Sigmoid colon (tissue), 7 donors: ENCODE results near the gene ZMIZ1. TPM values are rescaled to one million over a fixed set of nuclear protein-coding genes. Genes with fewer than 3 reads are reported as not detected.

Source experiments
- DNase-seq: peaks from one replicate; pipeline ENCODE4 v3.0.0-alpha.2; 2019
- H3K27ac ChIP-seq, 4 donors: fragments of 200-600 bp; sonication (generic); one replicate each; pipeline ENCODE4 v1.5.1; 2016 to 2019; ENCODE audit warnings: mild to moderate bottlenecking in 1 of 4
- H3K27me3 ChIP-seq, 3 donors: fragments of 200-600 bp; sonication (generic); one replicate each; pipeline ENCODE4 v1.5.1; 2019; ENCODE audit warnings: mild to moderate bottlenecking in 1 of 3
- H3K36me3 ChIP-seq, 4 donors: fragments of 200-600 bp; sonication (generic); one replicate each; pipeline ENCODE4 v1.5.1; 2016 to 2019
- H3K4me1 ChIP-seq, 4 donors: fragments of 200-600 bp; sonication (generic); one replicate each; pipeline ENCODE4 v1.5.1; 2017 to 2019
- H3K4me3 ChIP-seq, 4 donors: fragments of 200-600 bp; sonication (generic); one replicate each; pipeline ENCODE4 v1.5.1; 2017 to 2019; ENCODE audit warnings: mild to moderate bottlenecking in 2 of 4, moderate library complexity in 1 of 4
- H3K9me3 ChIP-seq, 4 donors: fragments of 200-600 bp in 3 of 4; sonication (generic) in 3 of 4; one replicate each; pipeline versions ENCODE4 v1.5.1 to v1.6.1; 2013 to 2019
- CTCF ChIP-seq, 4 experiments: fragments of 450-650 bp in 3 of 4; fragments of 200-600 bp in 1 of 4; IDR thresholded peaks; one replicate each; pipeline ENCODE4 v1.5.1; 2016 to 2019; ENCODE audit warnings: antibody characterized with exemption in 4 of 4, mild to moderate bottlenecking in 3 of 4, moderate library complexity in 2 of 4
- EP300 ChIP-seq, 4 donors: sonication (generic); formaldehyde crosslinking; IDR thresholded peaks; one replicate each; pipeline ENCODE4 v1.6.1; 2017; ENCODE audit warnings: antibody characterized with exemption in 4 of 4
- POLR2A ChIP-seq, 2 donors: fragments of 450-650 bp; IDR thresholded peaks; one replicate each; pipeline ENCODE4 v1.6.1; 2016; ENCODE audit warnings: antibody characterized with exemption in 2 of 2, mild to moderate bottlenecking in 2 of 2, moderate library complexity in 2 of 2
- POLR2AphosphoS5 ChIP-seq, 4 donors: sonication (generic); formaldehyde crosslinking; IDR thresholded peaks; one replicate each; pipeline ENCODE4 v1.6.1; 2017; ENCODE audit warnings: antibody characterized with exemption in 4 of 4
- WGBS, 2 donors: extraction: QIAGEN DNeasy Blood & Tissue Kit; methylation state at CpG; one replicate each; pipeline ENCODE4 v1.1.7; 2013; 5-methylcytosine and 5-hydroxymethylcytosine counted together
- intact Hi-C: fragments of 100-400 bp; cut with DNase I; formaldehyde crosslinking; loops from one replicate; pipeline ENCODE4 v1.15.1; 2023
- polyA plus RNA-seq, 3 donors: library from polyadenylated mRNA; stranded (reverse); fragments of 200-250 nt; gene quantifications; one replicate each; pipeline ENCODE4 v1.2.3, GENCODE V29; 2013
- total RNA-seq, 4 donors: library from RNA; depleted of rRNA; stranded (reverse); fragments of >200 nt; gene quantifications; one replicate each; pipeline ENCODE4 v1.1.0, GENCODE V29; 2016
- donor health status: healthy with polysubstance abuse.
- donor health status: Bipolar disorder and iron deficiency.
- donor health status: healthy.

Gene ZMIZ1
- total and polyA plus RNA-seq, 7 donors = 17.4 to 49.3 (median 31.5) TPM

- no peaks in the 10 kb centered on the region for H3K27me3 ChIP-seq
- no peaks in the 10 kb centered on the region for H3K9me3 ChIP-seq
- H3K4me3 ChIP-seq = no peak overlapping the region
- 69 to 78% methylated on average over 10 of the region's 10 CpGs for WGBS, 2 donors
- no peak for TF ChIP-seq POLR2AphosphoS5 (IDR thresholded peaks at IDR 0.05)
- TF ChIP-seq CTCF (IDR thresholded peaks at IDR 0.05) = no peak
- TF ChIP-seq EP300 (IDR thresholded peaks at IDR 0.05) = no peak
- no peak for TF ChIP-seq POLR2A (IDR thresholded peaks at IDR 0.05)
- DNase-seq = no peak
- peaks cover 0 to 4% (median 0%) of the 10 kb centered on the region in 4 donors for H3K36me3 ChIP-seq
- H3K27ac ChIP-seq = peak overlapping the region in 3 of 4 donors; percentile 10 to 55 (median 25)
- peaks cover 0 to 85% (median 55%) of the 10 kb centered on the region in 4 donors for H3K4me1 ChIP-seq
- intact Hi-C loops = no loop called here
Observed at GRCh38 chr10:79255007-79255507, 186.3 kb downstream of the ZMIZ1 start.

DNA sequence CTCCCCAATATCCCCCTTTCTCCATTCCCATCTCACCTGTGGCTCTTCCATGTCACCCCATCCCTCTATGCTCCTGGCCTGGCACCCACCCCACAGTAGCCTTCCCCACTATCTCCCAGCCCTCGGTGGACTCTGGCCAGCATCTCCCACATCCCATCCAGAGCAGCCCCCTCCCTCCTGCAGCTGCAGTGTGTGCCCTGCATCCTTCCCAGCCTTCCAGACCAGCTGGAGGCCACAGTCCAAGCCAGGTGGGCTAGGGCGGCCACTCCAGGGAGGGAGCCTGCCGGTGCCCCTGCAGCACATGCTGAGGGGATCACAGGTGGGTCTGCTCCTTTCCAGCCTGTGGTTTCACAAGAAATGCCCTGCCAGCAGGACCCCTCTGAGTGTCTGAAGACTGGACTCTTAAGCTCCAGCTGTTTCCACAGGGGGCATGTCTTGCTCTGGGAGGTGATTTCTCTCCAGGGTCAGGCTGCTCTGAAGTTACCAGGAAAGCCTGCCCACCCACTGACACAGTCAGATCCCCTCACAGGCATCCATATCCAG lies 187.6 kb downstream of the ZMIZ1 start:
- 88 to 90% methylated on average over 3 of the region's 3 CpGs for WGBS, 2 donors
- no peak for DNase-seq
- no peaks in the 10 kb centered on the region for H3K9me3 ChIP-seq
- TF ChIP-seq CTCF (IDR thresholded peaks at IDR 0.05) = no peak
- no peak for TF ChIP-seq POLR2A (IDR thresholded peaks at IDR 0.05)
- TF ChIP-seq EP300 (IDR thresholded peaks at IDR 0.05) = no peak
- no peak for TF ChIP-seq POLR2AphosphoS5 (IDR thresholded peaks at IDR 0.05)
- H3K27me3 ChIP-seq = no peaks in the 10 kb centered on the region
- peaks cover 0 to 4% (median 0%) of the 10 kb centered on the region in 4 donors for H3K36me3 ChIP-seq
- H3K4me1 ChIP-seq = peaks cover 0 to 85% (median 55%) of the 10 kb centered on the region in 4 donors
- peak overlapping the region in 3 of 4 donors; percentile 10 to 55 (median 20) for H3K27ac ChIP-seq
- intact Hi-C loops = no loop called here
- no peak overlapping the region for H3K4me3 ChIP-seq

DNA sequence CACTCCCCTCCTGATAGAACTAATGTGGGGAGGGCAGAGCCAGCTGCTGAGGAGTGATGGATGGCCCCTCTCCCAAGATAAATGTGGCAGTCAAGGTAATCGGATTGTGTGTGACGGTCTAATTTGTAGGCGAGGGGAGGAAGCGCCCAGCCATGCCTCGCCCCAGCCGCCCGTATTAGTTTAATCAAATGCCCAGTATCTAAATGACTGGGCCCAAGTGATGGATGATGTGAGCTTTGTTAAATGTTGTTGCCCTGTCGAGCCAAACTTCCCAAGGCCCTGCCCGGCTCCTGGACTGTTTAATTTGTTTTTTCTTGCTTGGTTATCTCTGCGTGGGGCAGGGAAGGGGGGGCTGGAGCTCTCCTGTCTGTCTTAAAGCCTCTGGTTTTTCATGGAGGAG lies 190.1 kb downstream of the ZMIZ1 start:
- peaks cover 0 to 4% (median 0%) of the 10 kb centered on the region in 4 donors for H3K36me3 ChIP-seq
- no peak overlapping the region for H3K4me3 ChIP-seq
- no peaks in the 10 kb centered on the region for H3K9me3 ChIP-seq
- WGBS, 2 donors = 85% methylated on average over 10 of the region's 10 CpGs
- peak overlapping the region in 3 of 4 donors; percentile 87 to 96 (median 94) for H3K27ac ChIP-seq
- no peak for TF ChIP-seq CTCF (IDR thresholded peaks at IDR 0.05)
- no peak for TF ChIP-seq POLR2A (IDR thresholded peaks at IDR 0.05)
- no peak for TF ChIP-seq POLR2AphosphoS5 (IDR thresholded peaks at IDR 0.05)
- TF ChIP-seq EP300 (IDR thresholded peaks at IDR 0.05) = no peak
- peaks cover 0 to 87% (median 65%) of the 10 kb centered on the region in 4 donors for H3K4me1 ChIP-seq
- no peaks in the 10 kb centered on the region for H3K27me3 ChIP-seq
- DNase-seq = no peak
- intact Hi-C loops = no loop called here

DNA sequence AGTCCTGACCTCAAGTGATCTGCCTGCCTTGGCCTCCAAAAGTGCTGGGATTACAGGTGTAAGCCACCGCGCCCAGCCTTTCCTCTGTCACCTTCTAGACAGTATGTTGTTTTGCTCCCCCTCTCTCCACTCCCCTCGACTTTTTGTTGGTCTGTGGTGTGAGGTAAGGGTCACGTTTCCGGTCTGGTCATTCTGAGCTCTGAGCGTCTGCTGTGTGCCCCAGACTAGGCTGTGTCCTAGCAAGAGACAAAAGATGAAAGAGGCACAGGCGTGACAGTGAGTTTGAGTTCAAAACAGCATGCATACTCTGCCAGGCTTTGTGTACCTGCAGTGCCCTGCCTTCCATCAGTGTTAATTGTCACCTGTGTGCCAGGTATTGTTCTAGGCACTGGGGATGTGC lies 191.1 kb downstream of the ZMIZ1 start:
- H3K27me3 ChIP-seq = no peaks in the 10 kb centered on the region
- peaks cover 0 to 4% (median 0%) of the 10 kb centered on the region in 4 donors for H3K36me3 ChIP-seq
- no peak overlapping the region for H3K4me3 ChIP-seq
- peaks cover 0 to 88% (median 68%) of the 10 kb centered on the region in 4 donors for H3K4me1 ChIP-seq
- intact Hi-C loops = no loop called here
- H3K9me3 ChIP-seq = no peaks in the 10 kb centered on the region
- H3K27ac ChIP-seq = peak overlapping the region in 3 of 4 donors; percentile 87 to 96 (median 94)
- WGBS, 2 donors = 83 to 90% methylated on average over 7 of the region's 7 CpGs
- no peak for DNase-seq
- TF ChIP-seq CTCF (IDR thresholded peaks at IDR 0.05) (no peak), POLR2A (IDR thresholded peaks at IDR 0.05) (no peak), EP300 (IDR thresholded peaks at IDR 0.05) (no peak), POLR2AphosphoS5 (IDR thresholded peaks at IDR 0.05) (no peak)
